Calu3 (cell line): ENCODE results near the gene KMT2E. TPM values are rescaled to one million over a fixed set of nuclear protein-coding genes. Genes with fewer than 3 reads are reported as not detected.

Source experiments
- BruUV-seq: library from RNA; stranded (reverse); fragments of 400-500 nt; replicated peaks from 2 replicates; lab custom pipeline; 2021; lab: Mats Ljungman, UMichigan
- CTCF ChIA-PET: fragments of 300-600 bp; sonication (Branson Sonifier 250); formaldehyde crosslinking; loops from one replicate; lab custom pipeline; 2022; ENCODE audit warnings: antibody characterized with exemption; lab: Charles Lee
- DNase-seq: peaks from one replicate; pipeline ENCODE4 v3.0.0; 2022
- H3K27ac Mint-ChIP-seq: one replicate; pipeline ENCODE4 v1.8.0; 2022; ENCODE audit warnings: mixed read lengths; ENCODE audit not compliant: unreplicated experiment
- H3K27me3 Mint-ChIP-seq: one replicate; pipeline ENCODE4 v1.8.0; 2022; ENCODE audit warnings: mixed read lengths; ENCODE audit not compliant: unreplicated experiment
- H3K36me3 Mint-ChIP-seq: one replicate; pipeline ENCODE4 v1.8.0; 2022; ENCODE audit warnings: mild to moderate bottlenecking, moderate library complexity, mixed read lengths; ENCODE audit not compliant: insufficient read depth, unreplicated experiment
- H3K4me1 Mint-ChIP-seq: one replicate; pipeline ENCODE4 v1.8.0; 2022; ENCODE audit warnings: mild to moderate bottlenecking, low read depth, mixed read lengths; ENCODE audit not compliant: unreplicated experiment
- H3K4me3 Mint-ChIP-seq: one replicate; pipeline ENCODE4 v1.8.0; 2022; ENCODE audit warnings: mild to moderate bottlenecking, low read depth, moderate library complexity, mixed read lengths; ENCODE audit not compliant: unreplicated experiment
- H3K9me3 Mint-ChIP-seq: one replicate; pipeline ENCODE4 v1.8.0; 2022; ENCODE audit warnings: low read depth, mixed read lengths; ENCODE audit not compliant: unreplicated experiment
- CTCF ChIP-seq: fragments of 200-600 bp; IDR thresholded peaks from one replicate; pipeline ENCODE4 v1.8.0; 2022; ENCODE audit warnings: antibody characterized with exemption; ENCODE audit not compliant: unreplicated experiment
- intact Hi-C: fragments of 100-400 bp; cut with micrococcal nuclease; formaldehyde crosslinking; loops from one replicate; pipeline ENCODE4 v1.10.0; 2022; ENCODE audit not compliant: unreplicated experiment
- total RNA-seq: library from RNA; stranded (reverse); gene quantifications from 2 replicates; pipeline ENCODE4 v1.2.3, GENCODE V29; 2022

KMT2E gene
- total RNA-seq, 1 experiment from 2014 or later: 39.1 TPM

GRCh38 chr7:105021967-105022366, 8.0 kb downstream of the KMT2E start:
- H3K27ac Mint-ChIP-seq: no peak overlapping the region
- intact Hi-C loops: no loop called here

GRCh38 chr7:105022458-105022857, 8.5 kb downstream of the KMT2E start:
- CTCF ChIA-PET: interaction anchor here (0.6 kb wide), 1 partner anchor 35 kb away, joined by 4 read pairs; no protein-coding TSS in a partner anchor
- H3K4me1 Mint-ChIP-seq: peaks cover 15% of the 10 kb centered on the region
- no peaks in the 10 kb centered on the region for H3K9me3 Mint-ChIP-seq
- no peaks in the 10 kb centered on the region for H3K27me3 Mint-ChIP-seq
- BruUV-seq: no TSS peak
- H3K27ac Mint-ChIP-seq: no peak overlapping the region
- H3K4me3 Mint-ChIP-seq: no peak overlapping the region
- intact Hi-C loops: no loop called here
- DNase-seq: no peak
- peaks cover 3% of the 10 kb centered on the region for H3K36me3 Mint-ChIP-seq
- TF ChIP-seq CTCF: no peak

More at GRCh38 chr7:105021967-105022366, 8.0 kb downstream of the KMT2E start:
- CTCF ChIA-PET: no interaction called here
- no peak for DNase-seq
- Mint-ChIP-seq H3K4me1 (peaks cover 19% of the 10 kb centered on the region), H3K4me3 (no peak overlapping the region), H3K36me3 (peaks cover 8% of the 10 kb centered on the region), H3K9me3 (no peaks in the 10 kb centered on the region), H3K27me3 (no peaks in the 10 kb centered on the region)
- BruUV-seq: no TSS peak
- TF ChIP-seq CTCF: no peak

GRCh38 chr7:105024734-105025133, 10.7 kb downstream of the KMT2E start:
- Mint-ChIP-seq H3K27me3 (no peaks in the 10 kb centered on the region), H3K27ac (no peak overlapping the region), H3K36me3 (no peaks in the 10 kb centered on the region), H3K4me3 (no peak overlapping the region), H3K9me3 (no peaks in the 10 kb centered on the region), H3K4me1 (peaks cover 21% of the 10 kb centered on the region)
- DNase-seq: no peak
- intact Hi-C loops: no loop called here
- CTCF ChIA-PET: no interaction called here
- no peak for TF ChIP-seq CTCF
- no TSS peak for BruUV-seq

GRCh38 chr7:105026750-105027149, 12.7 kb downstream of the KMT2E start:
- DNase-seq: no peak
- no peak for TF ChIP-seq CTCF
- Mint-ChIP-seq H3K9me3 (no peaks in the 10 kb centered on the region), H3K27ac (no peak overlapping the region), H3K4me3 (no peak overlapping the region), H3K36me3 (no peaks in the 10 kb centered on the region), H3K27me3 (no peaks in the 10 kb centered on the region), H3K4me1 (peaks cover 29% of the 10 kb centered on the region)
- intact Hi-C loops: no loop called here
- CTCF ChIA-PET: interaction anchor here (0.7 kb wide), 1 partner anchor 9 kb away, joined by 3 read pairs; no protein-coding TSS in a partner anchor
- no TSS peak for BruUV-seq
